GM19467 (cell line): ENCODE data around the gene PCDHB8.
"Not testable (repeated sequence)": the region's sequence is repeated elsewhere in the genome, so short reads cannot be mapped to it uniquely, and the experiment has no call there.

Source experiments
- ATAC-seq: cut with Tn5 transposase; IDR thresholded peaks from one replicate; pipeline ENCODE4 v1.9.1; 2021; ENCODE audit warnings: mild to moderate bottlenecking, moderate library complexity; ENCODE audit not compliant: unreplicated experiment

Gene PCDHB8

GRCh38 chr5:141184117-141184855, 6.7 kb downstream of the PCDHB8 start:
- not testable (repeated sequence) for ATAC-seq

- no peak for ATAC-seq
Observed at GRCh38 chr5:141186897-141187512, 9.4 kb downstream of the PCDHB8 start, which contains the start of gene PCDHB9. TSS of gene PCDHB9 (plus strand) at chr5:141187161. CDS start at chr5:141187319, 158 bp downstream.

- not testable (repeated sequence) for ATAC-seq
Observed at GRCh38 chr5:141188682-141189081, 11.1 kb downstream of the PCDHB8 start.

GRCh38 chr5:141189131-141189530, 11.5 kb downstream of the PCDHB8 start:
- not testable (repeated sequence) for ATAC-seq

GRCh38 chr5:141192110-141192725, 14.6 kb downstream of the PCDHB8 start, which contains the start of gene PCDHB10:
TSS of gene PCDHB10 (plus strand) at chr5:141192353. CDS start at chr5:141192553, 200 bp downstream.
- no peak for ATAC-seq

GRCh38 chr5:141194332-141194731, 16.7 kb downstream of the PCDHB8 start:
- not testable (repeated sequence) for ATAC-seq

GRCh38 chr5:141196363-141196762, 18.8 kb downstream of the PCDHB8 start:
- no peak for ATAC-seq

- no peak for ATAC-seq
Observed at GRCh38 chr5:141199359-141200235, 22.0 kb downstream of the PCDHB8 start, which contains the start of gene PCDHB11. TSS of gene PCDHB11 (plus strand) at chr5:141199627. CDS start at chr5:141199775, 148 bp downstream.

GRCh38 chr5:141201126-141201525, 23.5 kb downstream of the PCDHB8 start:
- not testable (repeated sequence) for ATAC-seq

- not testable (repeated sequence) for ATAC-seq
Observed at GRCh38 chr5:141201646-141202045, 24.1 kb downstream of the PCDHB8 start.

GRCh38 chr5:141208478-141208877, 30.9 kb downstream of the PCDHB8 start, which contains the start of gene PCDHB12:
TSS of gene PCDHB12 (plus strand) at chr5:141208719. CDS start at chr5:141208908, 189 bp downstream.
- ATAC-seq = no peak

GRCh38 chr5:141210281-141210680, 32.7 kb downstream of the PCDHB8 start:
- not testable (repeated sequence) for ATAC-seq

- ATAC-seq = not testable (repeated sequence)
Observed at GRCh38 chr5:141210849-141211248, 33.3 kb downstream of the PCDHB8 start.

- ATAC-seq = not testable (repeated sequence)
Observed at GRCh38 chr5:141213656-141214339, 36.2 kb downstream of the PCDHB8 start, which contains the start of gene PCDHB13. TSS of gene PCDHB13 (plus strand) at chr5:141213919. CDS start at chr5:141214124, 205 bp downstream.

GRCh38 chr5:141214583-141214982, 37.0 kb downstream of the PCDHB8 start:
- not testable (repeated sequence) for ATAC-seq

GRCh38 chr5:141215504-141215903, 37.9 kb downstream of the PCDHB8 start:
- ATAC-seq = not testable (repeated sequence)

- ATAC-seq = not testable (repeated sequence)
Observed at GRCh38 chr5:141216035-141216434, 38.4 kb downstream of the PCDHB8 start.

- no peak for ATAC-seq
Observed at GRCh38 chr5:141223112-141223783, 45.7 kb downstream of the PCDHB8 start, which contains the start of gene PCDHB14. TSS of gene PCDHB14 (plus strand) at chr5:141223343. CDS start at chr5:141223506, 163 bp downstream.

- not testable (repeated sequence) for ATAC-seq
Observed at GRCh38 chr5:141224844-141225243, 47.3 kb downstream of the PCDHB8 start.
